T-helper 1 cell (primary cell): ENCODE measurements around the gene TFPI.
A peak's percentile ranks its signal among the peaks of the same experiment; 100 is the strongest.
"Not testable (repeated sequence)": the region's sequence is repeated elsewhere in the genome, so short reads cannot be mapped to it uniquely, and the experiment has no call there.

Experiments
- DNase-seq, 5 donors: peaks; one replicate each; pipeline ENCODE4 v3.0.0-alpha.2; 2012 to 2020
- total RNA-seq, 4 donors: gene quantifications; one replicate each; lab custom pipeline; 2026; lab: John Stamatoyannopoulos, UW

Gene TFPI
- total RNA-seq: 0 reads per million in 4 donors

- DNase-seq: no peak
Measured at GRCh38 chr2:187554011-187554703, at the start of gene TFPI. Gene TFPI, minus strand, starts transcription at chr2:187554435. Its CDS starts 50,667 bp downstream, at chr2:187503768.

GRCh38 chr2:187594801-187595200 is 40.6 kb upstream of the TFPI start:
- no peak for DNase-seq

GRCh38 chr2:187593697-187594096 is 39.5 kb upstream of the TFPI start:
- DNase-seq: no peak

GRCh38 chr2:187593098-187593497 is 38.9 kb upstream of the TFPI start:
- no peak for DNase-seq

- no peak for DNase-seq
Measured at GRCh38 chr2:187590175-187590574, 35.9 kb upstream of the TFPI start.

- peak in 1 of 5 donors; percentile 74 for DNase-seq
Measured at GRCh38 chr2:187586011-187586641, 31.9 kb upstream of the TFPI start.

- peak in 1 of 5 donors; percentile 25 for DNase-seq
Measured at GRCh38 chr2:187581125-187581896, 27.1 kb upstream of the TFPI start.

- DNase-seq: peak in 1 of 5 donors; percentile 16
Measured at GRCh38 chr2:187580462-187581124, 26.4 kb upstream of the TFPI start.

- DNase-seq: no peak
Measured at GRCh38 chr2:187577310-187577709, 23.1 kb upstream of the TFPI start.

GRCh38 chr2:187576906-187577305 is 22.7 kb upstream of the TFPI start:
- no peak for DNase-seq

GRCh38 chr2:187575751-187576067 is 21.5 kb upstream of the TFPI start:
- DNase-seq: no peak

- no peak for DNase-seq
Measured at GRCh38 chr2:187574969-187575750, 20.9 kb upstream of the TFPI start.

GRCh38 chr2:187573722-187574121 is 19.5 kb upstream of the TFPI start:
- DNase-seq: no peak

- not testable (repeated sequence) for DNase-seq
Measured at GRCh38 chr2:187571996-187572395, 17.8 kb upstream of the TFPI start.

- no peak for DNase-seq
Measured at GRCh38 chr2:187569571-187569970, 15.3 kb upstream of the TFPI start.

GRCh38 chr2:187569042-187569441 is 14.8 kb upstream of the TFPI start:
- no peak for DNase-seq

- DNase-seq: no peak
Measured at GRCh38 chr2:187567126-187567525, 12.9 kb upstream of the TFPI start.

- no peak for DNase-seq
Measured at GRCh38 chr2:187566712-187567111, 12.5 kb upstream of the TFPI start.

GRCh38 chr2:187566266-187566665 is 12.0 kb upstream of the TFPI start:
- no peak for DNase-seq

GRCh38 chr2:187565618-187566017 is 11.4 kb upstream of the TFPI start:
- DNase-seq: not testable (repeated sequence)

GRCh38 chr2:187556493-187556892 is 2.3 kb upstream of the TFPI start:
- DNase-seq: not testable (repeated sequence)

- DNase-seq: no peak
Measured at GRCh38 chr2:187554704-187555082, 458 bp upstream of the TFPI start.
